Measurements from ENCODE around the gene TRIM65. TPM values are rescaled to one million over a fixed set of nuclear protein-coding genes. Genes with fewer than 3 reads are reported as not detected.

TRIM65 gene
- total RNA-seq, 1 experiment from 2014 or later = 56.5 TPM

DNA sequence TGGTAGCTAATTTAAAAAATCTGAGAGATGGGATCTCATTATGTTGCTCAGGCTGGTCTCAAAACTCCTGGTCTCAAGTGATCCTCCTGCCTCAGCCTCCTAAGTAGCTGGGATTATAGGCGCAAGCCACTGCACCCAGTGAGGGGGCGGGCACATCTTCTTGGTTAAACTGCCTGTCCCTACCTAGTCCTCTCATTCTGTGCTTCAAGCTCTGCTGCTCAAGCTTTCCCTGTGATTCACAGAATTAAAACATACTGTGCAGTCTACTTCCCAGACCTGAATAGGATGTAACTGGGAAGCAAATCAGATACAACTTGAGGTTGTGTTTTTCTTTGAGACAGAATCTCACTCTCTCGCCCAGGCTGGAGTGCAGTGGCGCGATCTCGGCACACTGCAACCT, 5.7 kb upstream of the TRIM65 start:
- in situ Hi-C loops (cut with HindIII; ENCODE audit: low pct_unique_long_range_greater_than_20kb, low sequenced_read_pairs) = no loop called here
- DNase-seq (ENCODE audit: low read depth, low spot score) = no peak

DNA sequence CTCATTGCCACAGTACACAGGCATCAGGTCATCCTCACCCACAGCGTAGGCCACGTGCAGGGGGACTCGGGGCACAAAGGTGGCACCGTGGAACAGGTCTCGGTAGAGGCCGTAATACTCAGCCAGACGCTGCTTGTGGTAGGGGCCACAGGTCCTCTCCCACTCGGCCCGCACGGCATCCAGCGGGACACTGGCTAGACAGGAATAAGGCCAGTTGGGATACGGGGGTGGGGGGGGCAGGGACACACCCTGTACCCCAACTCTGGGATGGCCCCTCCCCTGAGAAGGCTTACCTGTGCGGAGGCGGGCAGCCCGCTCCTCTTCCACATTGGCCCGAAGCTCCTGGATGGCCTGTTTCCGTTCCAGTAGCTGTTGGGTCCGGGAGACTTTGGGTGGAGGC, 5.0 kb upstream of the TRIM65 start:
- DNase-seq (ENCODE audit: low read depth, low spot score) = no peak
- in situ Hi-C loops (cut with HindIII; ENCODE audit: low pct_unique_long_range_greater_than_20kb, low sequenced_read_pairs) = no loop called here

- in situ Hi-C loops (cut with HindIII; ENCODE audit: low pct_unique_long_range_greater_than_20kb, low sequenced_read_pairs) = no loop called here
- no peak for DNase-seq (ENCODE audit: low read depth, low spot score)
Measured at GRCh38 chr17:75900691-75901533, 4.2 kb upstream of the TRIM65 start.

DNA sequence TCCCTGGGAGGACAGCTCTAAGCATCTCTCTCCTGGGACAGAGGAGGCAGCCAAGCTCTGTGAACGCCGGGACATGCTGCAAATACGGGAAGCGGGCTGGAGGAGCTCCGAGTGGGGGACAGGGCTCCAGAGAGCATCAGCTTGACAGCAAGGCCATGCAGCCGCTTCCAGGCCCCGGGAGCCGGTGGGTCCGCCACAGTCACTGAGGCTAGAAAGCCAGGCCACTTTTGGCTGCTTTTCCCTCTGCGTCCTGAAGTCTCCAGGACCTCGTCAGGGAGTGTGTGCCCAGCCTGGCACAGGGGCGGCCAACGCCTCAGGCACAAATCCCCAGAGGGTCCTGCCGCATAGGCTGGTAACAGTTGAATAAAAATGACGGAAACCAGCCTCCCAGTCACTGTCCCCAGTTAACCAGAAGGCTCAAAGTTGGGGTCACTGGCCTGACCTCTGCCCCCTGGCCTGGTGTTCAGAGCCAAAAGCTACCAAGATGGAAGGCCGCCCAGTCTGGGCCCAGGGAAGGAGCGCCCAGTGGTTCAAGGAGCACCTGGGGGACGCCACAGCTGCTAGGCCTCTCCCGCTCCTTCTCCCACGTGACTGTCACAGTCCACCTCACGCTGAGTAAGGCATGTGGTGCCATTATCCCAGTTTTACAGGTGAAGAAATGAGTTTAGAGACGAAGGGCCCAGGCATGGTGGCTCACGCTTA, 3.2 kb upstream of the TRIM65 start:
- DNase-seq (ENCODE audit: low read depth, low spot score) = no peak
- in situ Hi-C loops (cut with HindIII; ENCODE audit: low pct_unique_long_range_greater_than_20kb, low sequenced_read_pairs) = no loop called here

DNA sequence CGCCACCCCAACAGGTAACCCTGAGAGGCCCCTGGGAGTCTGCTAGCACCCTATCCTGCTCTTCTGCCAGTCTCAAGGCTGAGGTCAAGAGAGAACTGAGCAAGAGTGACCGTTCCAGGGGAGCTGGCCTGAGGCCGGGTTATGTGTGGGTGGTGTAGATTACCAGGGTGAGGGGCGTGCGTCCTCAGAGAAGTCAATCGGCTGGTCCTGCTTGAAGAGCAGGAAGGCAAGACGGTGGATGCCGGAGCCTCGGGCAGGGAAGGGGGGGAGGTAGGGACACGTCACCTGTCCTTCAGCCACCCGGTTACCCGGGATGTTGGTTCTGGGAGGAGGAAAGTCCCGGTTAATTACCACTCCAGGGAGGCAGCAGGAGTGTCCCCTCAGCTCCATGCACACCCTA, 2.6 kb upstream of the TRIM65 start:
- DNase-seq (ENCODE audit: low read depth, low spot score) = no peak
- in situ Hi-C loops (cut with HindIII; ENCODE audit: low pct_unique_long_range_greater_than_20kb, low sequenced_read_pairs) = no loop called here

- in situ Hi-C loops (cut with HindIII; ENCODE audit: low pct_unique_long_range_greater_than_20kb, low sequenced_read_pairs) = no loop called here
Measured at GRCh38 chr17:75898791-75899190, 2.0 kb upstream of the TRIM65 start.

DNA sequence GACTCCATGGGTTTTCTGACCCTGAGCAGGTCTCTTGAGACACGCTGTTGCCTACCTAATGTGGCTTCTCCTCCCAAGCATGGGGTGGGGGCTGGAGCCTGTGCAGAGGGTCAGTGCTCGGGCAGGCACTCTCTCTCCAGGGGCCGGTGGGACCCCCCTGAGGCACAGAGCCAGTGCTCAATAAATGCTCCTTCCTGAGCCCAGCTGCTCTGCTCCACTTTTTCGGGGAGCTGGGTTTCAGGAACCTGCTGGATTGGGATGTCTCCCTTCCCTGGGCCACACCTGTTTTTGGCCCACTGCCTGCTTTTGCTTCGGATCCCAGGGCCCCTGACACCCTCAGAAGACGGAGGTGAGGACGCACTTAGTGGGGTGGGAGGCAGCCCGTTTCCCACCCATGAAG, 1.3 kb upstream of the TRIM65 start:
- in situ Hi-C loops (cut with HindIII; ENCODE audit: low pct_unique_long_range_greater_than_20kb, low sequenced_read_pairs) = no loop called here

More at GRCh38 chr17:75898791-75899190, 2.0 kb upstream of the TRIM65 start:
- DNase-seq (ENCODE audit: low read depth, low spot score) = no peak

DNA sequence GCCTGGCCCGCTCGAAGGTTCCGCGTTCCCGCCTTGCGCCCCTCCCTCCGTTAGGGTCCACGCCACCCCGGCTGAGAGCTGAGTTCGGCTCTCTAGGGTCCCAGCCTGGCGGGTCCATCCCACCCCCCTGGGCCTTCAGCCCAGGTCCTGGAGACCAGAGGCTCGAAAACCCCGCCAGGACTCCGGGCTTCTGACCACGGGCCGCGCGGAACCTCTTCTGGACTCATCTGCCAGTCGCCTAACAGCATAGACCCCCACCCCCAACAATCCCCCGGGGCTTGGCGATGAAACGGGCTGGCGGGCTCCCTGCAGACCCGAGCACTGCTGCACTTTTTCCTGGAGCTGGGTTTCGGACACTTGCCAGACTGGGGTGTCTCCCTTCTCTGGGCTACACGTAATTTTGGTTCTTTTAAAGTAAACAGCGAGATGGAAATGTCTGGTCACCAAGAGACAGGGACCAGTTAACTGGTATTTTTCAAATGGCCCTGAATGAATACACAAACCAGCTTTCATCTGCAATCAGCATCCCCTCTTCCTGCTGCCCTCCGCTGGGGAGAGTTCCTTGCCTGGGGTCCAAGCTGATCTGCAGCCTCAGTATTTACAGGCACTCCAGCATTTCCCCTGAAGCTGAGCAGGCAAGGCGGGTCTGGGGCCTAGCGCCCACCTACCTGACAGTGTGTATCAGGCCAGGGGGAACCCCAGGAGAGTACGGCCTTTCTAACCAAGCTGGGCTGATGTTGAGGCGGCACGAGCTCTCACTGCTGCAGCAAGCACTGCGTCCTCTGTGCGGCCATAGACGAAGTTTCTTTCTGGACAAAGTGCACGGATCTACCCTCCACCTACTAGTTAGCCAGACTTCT, 639 bp upstream of the TRIM65 start:
- in situ Hi-C loops (cut with HindIII; ENCODE audit: low pct_unique_long_range_greater_than_20kb, low sequenced_read_pairs) = no loop called here
- DNase-seq (ENCODE audit: low read depth, low spot score) = no peak

More for the DNA sequence above, 1.3 kb upstream of the TRIM65 start:
- no peak for DNase-seq (ENCODE audit: low read depth, low spot score)

- in situ Hi-C loops (cut with HindIII; ENCODE audit: low pct_unique_long_range_greater_than_20kb, low sequenced_read_pairs) = no loop called here
- DNase-seq (ENCODE audit: low read depth, low spot score) = peak; percentile 60
Measured at GRCh38 chr17:75895370-75896155, 1.2 kb downstream of the TRIM65 start.

DNA sequence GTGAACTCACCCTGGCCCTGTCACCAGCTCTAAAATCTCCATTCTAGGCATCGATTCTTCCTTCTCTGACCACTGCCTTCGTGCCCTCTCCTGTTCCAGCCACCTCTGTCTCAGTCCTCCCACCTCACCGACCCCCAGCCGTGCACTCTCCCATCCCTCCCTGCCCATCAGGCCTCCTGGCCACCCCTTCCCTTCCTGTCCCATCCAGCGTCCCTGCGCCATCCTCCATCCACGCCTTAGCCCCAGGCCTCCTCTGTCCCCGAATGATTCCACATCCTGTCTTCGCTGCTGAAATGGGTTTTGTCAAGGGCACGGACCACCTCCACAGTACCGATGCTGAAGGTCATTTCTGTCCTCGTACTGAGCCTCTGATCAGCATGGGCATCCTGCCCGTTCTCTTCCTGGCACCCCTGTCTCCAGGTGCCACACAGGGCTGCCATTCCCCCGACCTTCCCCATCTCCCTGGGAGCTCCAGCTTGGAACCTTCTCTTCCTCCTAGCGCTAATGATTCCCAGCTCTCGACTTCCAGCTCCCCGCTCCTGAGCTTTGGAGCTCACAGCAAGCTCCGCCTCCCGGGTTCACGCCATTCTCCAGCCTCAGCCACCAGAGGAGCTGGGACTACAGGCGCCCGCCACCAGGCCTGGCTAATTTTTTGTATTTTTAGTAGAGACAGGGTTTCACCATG, 2.6 kb downstream of the TRIM65 start:
- in situ Hi-C loops (cut with HindIII; ENCODE audit: low pct_unique_long_range_greater_than_20kb, low sequenced_read_pairs) = no loop called here
- DNase-seq (ENCODE audit: low read depth, low spot score) = no peak

DNA sequence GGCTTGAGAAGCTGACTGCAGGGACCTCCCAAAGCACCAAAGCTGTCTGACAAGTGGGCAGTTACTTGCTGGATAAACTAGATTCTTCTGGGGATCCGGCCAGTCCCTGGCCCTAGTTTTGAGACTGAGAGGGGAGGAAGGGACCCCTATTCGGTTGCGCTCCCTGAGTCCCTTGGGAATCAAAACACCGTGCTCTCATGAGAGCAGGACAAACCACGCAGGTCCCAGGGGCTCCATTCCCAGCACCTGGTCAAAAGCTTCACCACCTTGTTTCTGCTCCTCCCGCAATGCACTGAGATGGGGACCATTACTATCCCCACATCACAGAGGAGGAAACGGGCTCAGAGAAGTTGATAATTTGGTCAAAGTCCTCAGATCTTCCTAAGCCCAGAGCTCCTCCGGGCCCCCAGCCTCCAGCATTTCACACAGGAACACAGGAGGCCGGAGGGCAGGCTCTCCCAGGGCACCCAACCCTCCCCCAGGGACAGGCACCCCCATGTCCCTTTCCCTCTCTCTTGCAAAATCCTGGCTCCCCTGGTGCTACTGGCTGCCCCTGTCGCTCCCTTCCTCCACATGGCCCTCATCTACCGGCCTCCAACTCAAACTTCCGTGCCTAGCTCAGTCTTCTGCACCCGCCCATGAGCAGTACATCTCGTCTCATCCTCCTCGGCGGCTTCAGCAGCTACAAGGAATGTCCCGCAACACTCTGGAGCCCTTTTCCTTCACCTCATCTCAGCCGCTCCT, 3.3 kb downstream of the TRIM65 start:
- DNase-seq (ENCODE audit: low read depth, low spot score) = no peak
- in situ Hi-C loops (cut with HindIII; ENCODE audit: low pct_unique_long_range_greater_than_20kb, low sequenced_read_pairs) = no loop called here

- DNase-seq (ENCODE audit: low read depth, low spot score) = no peak
- in situ Hi-C loops (cut with HindIII; ENCODE audit: low pct_unique_long_range_greater_than_20kb, low sequenced_read_pairs) = no loop called here
Measured at GRCh38 chr17:75892556-75893224, 4.1 kb downstream of the TRIM65 start.

DNA sequence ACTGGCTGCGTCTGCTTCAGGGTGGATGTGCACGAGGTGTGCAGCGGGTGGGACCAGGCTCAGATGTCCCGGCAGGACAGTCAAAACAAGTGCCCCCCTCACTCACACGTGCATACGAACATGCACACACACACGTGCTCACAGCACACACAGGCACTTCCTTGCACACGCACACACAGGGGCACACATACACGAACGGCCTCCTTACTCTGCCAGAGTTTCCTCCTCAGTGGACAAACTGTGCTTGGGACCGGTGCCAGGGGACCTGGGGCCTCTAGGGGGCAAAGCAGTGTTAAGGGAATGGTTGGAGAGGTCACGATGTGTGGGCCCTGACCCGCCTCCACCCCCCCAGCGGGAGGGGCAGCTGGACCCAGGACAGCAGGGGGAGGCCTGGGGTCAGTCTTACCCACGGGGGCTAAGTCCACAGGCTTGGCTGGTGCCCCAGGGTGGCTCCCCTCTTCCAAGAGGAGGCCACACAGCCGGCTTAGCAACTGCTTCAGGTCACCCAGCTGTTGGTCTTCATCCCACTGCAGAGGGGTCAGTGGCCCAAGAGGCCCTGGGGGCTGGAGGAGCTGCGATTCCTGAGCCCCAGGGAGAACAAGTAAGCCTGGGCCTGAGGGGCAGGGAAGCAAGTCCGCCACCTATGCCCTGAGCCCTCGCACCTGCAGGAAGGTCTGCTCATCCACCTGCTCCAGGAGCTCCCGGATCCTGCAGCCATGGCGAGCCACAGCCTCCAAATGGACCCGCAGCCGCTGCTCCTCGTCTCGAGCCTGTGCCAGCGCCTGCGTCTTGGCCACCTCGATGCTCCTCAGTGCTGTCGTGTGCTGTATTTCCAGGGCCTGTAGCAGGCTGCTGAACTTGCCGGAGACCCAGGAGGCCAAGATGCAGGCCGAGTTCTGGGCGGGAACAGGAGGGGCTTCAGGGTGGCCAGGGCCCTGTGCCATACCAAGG, 4.9 kb downstream of the TRIM65 start:
- in situ Hi-C loops (cut with HindIII; ENCODE audit: low pct_unique_long_range_greater_than_20kb, low sequenced_read_pairs) = no loop called here
- DNase-seq (ENCODE audit: low read depth, low spot score) = no peak

GRCh38 chr17:75891022-75891604, 5.6 kb downstream of the TRIM65 start:
- in situ Hi-C loops (cut with HindIII; ENCODE audit: low pct_unique_long_range_greater_than_20kb, low sequenced_read_pairs) = no loop called here
- no peak for DNase-seq (ENCODE audit: low read depth, low spot score)
